ENCODE results near the gene GPR4. TPM values are rescaled to one million over a fixed set of nuclear protein-coding genes. Genes with fewer than 3 reads are reported as not detected.

Gene GPR4
- total RNA-seq, 4 donors from 2014 or later = 3.6 to 9.4 (median 5.6) TPM

DNA sequence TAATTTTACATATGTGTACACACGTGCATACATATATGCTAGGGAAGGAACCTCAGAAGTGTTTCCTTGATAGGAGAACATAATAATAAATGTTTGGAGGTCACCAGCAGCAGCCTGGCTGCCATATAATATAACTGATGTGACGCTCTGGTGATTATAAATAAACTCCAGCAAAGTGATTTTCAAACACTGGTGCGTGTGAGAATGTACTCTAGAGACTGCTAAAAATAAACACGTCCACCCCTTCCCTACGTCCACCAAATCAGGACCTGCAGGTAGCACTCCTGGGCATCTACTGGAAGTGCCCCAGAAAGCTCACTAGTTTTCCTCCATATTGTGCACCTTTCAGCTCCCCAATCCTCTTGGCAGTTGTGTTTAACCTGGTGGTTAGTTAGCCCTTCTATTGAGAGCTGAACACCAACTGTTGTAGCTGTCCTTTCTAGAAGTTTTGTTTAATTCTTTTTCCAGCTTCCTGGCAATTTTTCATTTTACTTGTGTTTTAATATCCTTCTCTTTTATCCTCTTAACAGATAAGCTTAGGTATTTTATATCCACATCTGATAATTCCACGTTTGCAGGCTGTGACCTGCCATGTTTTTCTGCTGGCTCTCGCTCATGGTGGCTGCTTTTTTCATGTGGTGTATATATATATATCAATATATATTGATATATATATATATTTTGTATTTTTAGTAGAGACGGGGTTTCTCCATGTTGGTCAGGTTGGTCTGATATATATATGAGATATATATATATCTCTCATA, 30.4 kb downstream of the GPR4 start:
- Histone ChIP-seq H3K4me1 (no peaks in the 10 kb centered on the region), H3K27ac (no peak overlapping the region), H3K9me3 (no peaks in the 10 kb centered on the region), H3K27me3 (no peaks in the 10 kb centered on the region), H3K36me3 (no peaks in the 10 kb centered on the region), H3K4me3 (replicated peaks in 1 of 3) (no peak overlapping the region)
- intact Hi-C loops (cut with DNase I) = no loop called here
- DNase-seq = no peak
- 81 to 82% methylated on average over 8 of the region's 8 CpGs for WGBS, 2 donors
- TF ChIP-seq, protein P1, sequence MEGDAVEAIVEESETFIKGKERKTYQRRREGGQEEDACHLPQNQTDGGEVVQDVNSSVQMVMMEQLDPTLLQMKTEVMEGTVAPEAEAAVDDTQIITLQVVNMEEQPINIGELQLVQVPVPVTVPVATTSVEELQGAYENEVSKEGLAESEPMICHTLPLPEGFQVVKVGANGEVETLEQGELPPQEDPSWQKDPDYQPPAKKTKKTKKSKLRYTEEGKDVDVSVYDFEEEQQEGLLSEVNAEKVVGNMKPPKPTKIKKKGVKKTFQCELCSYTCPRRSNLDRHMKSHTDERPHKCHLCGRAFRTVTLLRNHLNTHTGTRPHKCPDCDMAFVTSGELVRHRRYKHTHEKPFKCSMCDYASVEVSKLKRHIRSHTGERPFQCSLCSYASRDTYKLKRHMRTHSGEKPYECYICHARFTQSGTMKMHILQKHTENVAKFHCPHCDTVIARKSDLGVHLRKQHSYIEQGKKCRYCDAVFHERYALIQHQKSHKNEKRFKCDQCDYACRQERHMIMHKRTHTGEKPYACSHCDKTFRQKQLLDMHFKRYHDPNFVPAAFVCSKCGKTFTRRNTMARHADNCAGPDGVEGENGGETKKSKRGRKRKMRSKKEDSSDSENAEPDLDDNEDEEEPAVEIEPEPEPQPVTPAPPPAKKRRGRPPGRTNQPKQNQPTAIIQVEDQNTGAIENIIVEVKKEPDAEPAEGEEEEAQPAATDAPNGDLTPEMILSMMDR (IDR thresholded peaks at IDR 0.05) = no peak
- no peak for TF ChIP-seq POLR2A (IDR thresholded peaks at IDR 0.05)

DNA sequence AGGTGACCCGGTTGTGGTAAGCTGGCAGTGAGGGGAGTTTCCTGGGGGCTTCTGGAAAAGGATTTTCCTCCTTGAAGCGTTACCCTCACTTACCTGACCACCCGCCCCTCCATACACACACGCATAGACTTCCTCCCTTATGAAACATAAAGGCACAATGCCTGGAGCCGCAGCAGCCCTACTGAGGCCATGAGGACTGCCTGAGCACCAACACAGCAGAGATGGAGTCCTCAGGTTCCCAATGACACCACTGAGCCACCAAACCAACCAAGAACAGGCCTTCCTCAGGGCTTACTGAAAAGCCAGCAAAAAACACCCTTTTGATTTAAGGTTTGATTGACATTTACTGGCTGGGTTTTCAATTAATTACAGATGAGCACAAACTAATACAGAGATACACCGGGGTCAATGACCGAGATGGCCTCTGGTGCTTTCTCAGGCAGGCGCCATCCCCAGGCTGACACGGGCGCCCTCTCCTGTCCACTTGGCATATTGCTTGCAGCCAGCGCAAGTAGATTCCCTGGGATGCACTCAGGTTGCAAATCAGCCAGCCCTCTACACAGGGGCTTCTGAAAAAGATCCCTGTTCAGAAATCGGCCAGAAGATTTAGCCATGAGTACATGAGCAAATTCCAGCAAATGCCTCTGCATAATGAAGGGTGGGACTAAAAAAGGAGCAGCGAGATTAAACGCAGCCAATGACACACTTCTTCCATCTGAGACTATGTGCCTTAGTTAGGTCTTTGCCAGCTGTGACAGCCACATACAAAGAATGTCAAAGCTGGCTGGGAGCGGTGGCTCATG, 32.2 kb downstream of the GPR4 start:
- H3K4me1 ChIP-seq = no peaks in the 10 kb centered on the region
- no peak overlapping the region for H3K27ac ChIP-seq
- intact Hi-C loops (cut with DNase I) = no loop called here
- H3K27me3 ChIP-seq = no peaks in the 10 kb centered on the region
- H3K9me3 ChIP-seq = no peaks in the 10 kb centered on the region
- no peaks in the 10 kb centered on the region for H3K36me3 ChIP-seq
- WGBS, 2 donors = 54 to 67% methylated on average over 14 to 15 of the region's 15 CpGs
- TF ChIP-seq, protein P1 (IDR thresholded peaks at IDR 0.05) = peak; percentile 22 to 67 (median 48)
- no peak for TF ChIP-seq POLR2A (IDR thresholded peaks at IDR 0.05)
- peak; percentile 31 to 56 for DNase-seq
- H3K4me3 ChIP-seq (replicated peaks in 1 of 3) = no peak overlapping the region

GRCh38 chr19:45568732-45569131, 33.3 kb downstream of the GPR4 start:
- no peak for DNase-seq
- no peaks in the 10 kb centered on the region for H3K27me3 ChIP-seq
- TF ChIP-seq, protein P1 (IDR thresholded peaks at IDR 0.05) = no peak
- no peak for TF ChIP-seq POLR2A (IDR thresholded peaks at IDR 0.05)
- no peak overlapping the region for H3K4me3 ChIP-seq (replicated peaks in 1 of 3)
- H3K4me1 ChIP-seq = no peaks in the 10 kb centered on the region
- 83 to 96% methylated on average over 1 to 3 of the region's 3 CpGs for WGBS, 2 donors
- no peak overlapping the region for H3K27ac ChIP-seq
- no peaks in the 10 kb centered on the region for H3K9me3 ChIP-seq
- intact Hi-C loops (cut with DNase I) = no loop called here
- H3K36me3 ChIP-seq = no peaks in the 10 kb centered on the region

DNA sequence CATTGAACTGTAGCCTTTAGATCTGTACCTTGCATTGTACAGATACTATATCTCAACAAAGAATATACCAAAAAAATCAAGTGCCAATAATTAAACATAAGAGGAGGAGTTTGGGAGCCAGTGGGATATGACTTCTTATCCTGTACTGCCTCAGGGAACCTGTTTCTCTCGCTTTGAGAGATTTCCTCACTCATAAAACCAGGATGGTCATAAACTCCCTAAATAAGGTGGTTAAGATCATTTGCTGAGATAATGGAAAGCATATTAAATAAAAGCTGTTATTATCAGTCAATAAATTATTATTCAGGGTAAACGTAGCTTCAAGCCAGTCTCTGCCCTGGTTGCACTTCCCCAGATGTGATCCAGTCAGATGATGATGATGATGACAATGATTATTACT, 34.4 kb downstream of the GPR4 start:
- TF ChIP-seq, protein P1 (IDR thresholded peaks at IDR 0.05) = no peak
- TF ChIP-seq POLR2A (IDR thresholded peaks at IDR 0.05) = no peak
- Histone ChIP-seq H3K4me1 (no peaks in the 10 kb centered on the region), H3K36me3 (no peaks in the 10 kb centered on the region), H3K9me3 (no peaks in the 10 kb centered on the region), H3K27me3 (no peaks in the 10 kb centered on the region), H3K27ac (no peak overlapping the region), H3K4me3 (replicated peaks in 1 of 3) (no peak overlapping the region)
- WGBS, 2 donors = 94 to 95% methylated on average over 2 of the region's 2 CpGs
- intact Hi-C loops (cut with DNase I) = no loop called here
- no peak for DNase-seq

Measured in thyroid gland (tissue), 4 donors.